Esophagus squamous epithelium (tissue), 4 donors: ENCODE measurements around the gene SMARCC2.

Source experiments
- CTCF ChIP-seq, 6 experiments: fragments of 450-650 bp in 4 of 6; fragments of 200-600 bp in 2 of 6; sonication (generic) in 2 of 6; IDR thresholded peaks; one replicate each; pipeline ENCODE4 v1.5.1; 2016 to 2019; ENCODE audit warnings: antibody characterized with exemption in 6 of 6, mild to moderate bottlenecking in 4 of 6, moderate library complexity in 4 of 6
- POLR2A ChIP-seq, 4 donors: fragments of 450-650 bp; IDR thresholded peaks; one replicate each; pipeline ENCODE4 v1.6.1; 2017; ENCODE audit warnings: antibody characterized with exemption in 4 of 4, mild to moderate bottlenecking in 4 of 4, moderate library complexity in 3 of 4

- TF ChIP-seq CTCF (IDR thresholded peaks at IDR 0.05) (no peak), POLR2A (IDR thresholded peaks at IDR 0.05) (no peak)
These were observed 45.6 kb upstream of the SMARCC2 start for GRCh38 chr12:56234746-56235436.
